Esophagus muscularis mucosa (tissue), 4 donors: ENCODE measurements around the gene AKAP12.

Experiments
- CTCF ChIP-seq, 3 experiments: fragments of 200-600 bp in 2 of 3; fragments of 450-650 bp in 1 of 3; sonication (generic) in 2 of 3; IDR thresholded peaks; one replicate each; pipeline ENCODE4 v1.5.1; 2017 to 2019; ENCODE audit warnings: antibody characterized with exemption in 3 of 3, mild to moderate bottlenecking in 2 of 3, moderate library complexity in 1 of 3
- EP300 ChIP-seq: sonication (generic); formaldehyde crosslinking; IDR thresholded peaks from one replicate; pipeline ENCODE4 v1.6.1; 2017; ENCODE audit warnings: antibody characterized with exemption
- POLR2A ChIP-seq: fragments of 450-650 bp; IDR thresholded peaks from one replicate; pipeline ENCODE4 v1.6.1; 2017; ENCODE audit warnings: antibody characterized with exemption, moderate library complexity, mild to moderate bottlenecking, low read depth
- POLR2AphosphoS5 ChIP-seq, 2 donors: sonication (generic); formaldehyde crosslinking; IDR thresholded peaks; one replicate each; pipeline ENCODE4 v1.6.1; 2017; ENCODE audit warnings: antibody characterized with exemption in 2 of 2

- TF ChIP-seq POLR2A (no peak), POLR2AphosphoS5 (IDR thresholded peaks at IDR 0.05) (no peak), CTCF (IDR thresholded peaks at IDR 0.05) (no peak), EP300 (no peak)
These were observed 73.3 kb downstream of the AKAP12 start for GRCh38 chr6:151313066-151313491.
